Testis (tissue), 2 donors: ENCODE measurements around the gene RRP15.

Experiments used
- POLR2A ChIP-seq: fragments of 450-650 bp; IDR thresholded peaks from one replicate; pipeline ENCODE4 v1.6.1; 2017; ENCODE audit warnings: antibody characterized with exemption, mild to moderate bottlenecking, moderate library complexity
- TF ChIP-seq, protein P1 (sequence below), 3 experiments: fragments of 450-650 bp in 2 of 3; fragments of 200-600 bp in 1 of 3; sonication (generic) in 1 of 3; IDR thresholded peaks; one replicate each; pipeline ENCODE4 v1.5.1; 2016 to 2019; ENCODE audit warnings: antibody characterized with exemption in 3 of 3, mild to moderate bottlenecking in 2 of 3, moderate library complexity in 1 of 3

GRCh38 chr1:218345673-218346390 lies 60.7 kb downstream of the RRP15 start:
- TF ChIP-seq, protein P1, sequence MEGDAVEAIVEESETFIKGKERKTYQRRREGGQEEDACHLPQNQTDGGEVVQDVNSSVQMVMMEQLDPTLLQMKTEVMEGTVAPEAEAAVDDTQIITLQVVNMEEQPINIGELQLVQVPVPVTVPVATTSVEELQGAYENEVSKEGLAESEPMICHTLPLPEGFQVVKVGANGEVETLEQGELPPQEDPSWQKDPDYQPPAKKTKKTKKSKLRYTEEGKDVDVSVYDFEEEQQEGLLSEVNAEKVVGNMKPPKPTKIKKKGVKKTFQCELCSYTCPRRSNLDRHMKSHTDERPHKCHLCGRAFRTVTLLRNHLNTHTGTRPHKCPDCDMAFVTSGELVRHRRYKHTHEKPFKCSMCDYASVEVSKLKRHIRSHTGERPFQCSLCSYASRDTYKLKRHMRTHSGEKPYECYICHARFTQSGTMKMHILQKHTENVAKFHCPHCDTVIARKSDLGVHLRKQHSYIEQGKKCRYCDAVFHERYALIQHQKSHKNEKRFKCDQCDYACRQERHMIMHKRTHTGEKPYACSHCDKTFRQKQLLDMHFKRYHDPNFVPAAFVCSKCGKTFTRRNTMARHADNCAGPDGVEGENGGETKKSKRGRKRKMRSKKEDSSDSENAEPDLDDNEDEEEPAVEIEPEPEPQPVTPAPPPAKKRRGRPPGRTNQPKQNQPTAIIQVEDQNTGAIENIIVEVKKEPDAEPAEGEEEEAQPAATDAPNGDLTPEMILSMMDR (IDR thresholded peaks at IDR 0.05), result no peak
- TF ChIP-seq POLR2A, result no peak
